HepG2 (cell line): ENCODE measurements around the gene TRH. TPM values are rescaled to one million over a fixed set of nuclear protein-coding genes. Genes with fewer than 3 reads are reported as not detected.

Source experiments
- polyA plus RNA-seq, 8 experiments: library from polyadenylated mRNA; depleted of rRNA in 3 of 8; stranded (reverse) in 7 of 8; unstranded in 1 of 8; fragments of >200 nt; fragmentation: Illumina TruSeq in 4 of 8; extraction: Trizol in 4 of 8; gene quantifications; 2 replicates each; pipeline versions ENCODE4 v1.2.1 to v1.2.3, GENCODE V29; 2011 to 2016; ENCODE audit warnings: low read depth in 4 of 8, missing spikeins in 1 of 8, mixed read lengths in 1 of 8; ENCODE audit not compliant: insufficient read depth in 1 of 8
- total RNA-seq, 5 experiments: library from RNA; depleted of rRNA; stranded (reverse); fragments of >200 nt; fragmentation: Illumina TruSeq; extraction: Trizol; gene quantifications; 2 replicates each; pipeline ENCODE4 v1.2.3, GENCODE V29; 2016; ENCODE audit warnings: low read depth in 1 of 5

TRH gene
- total and polyA plus RNA-seq, 2 of the 13 experiments (the other 11 are each of a cell fraction or from before 2014, with no cell fraction given) = not detected

Other genes starting within 250 kb of the TRH start
- 12.1 and 14.8 TPM in 2 replicates for gene TMCC1, start 81.0 kb upstream of the TRH start, total RNA-seq (2016; rRNA removed; fragmentation: Illumina TruSeq; extraction: Trizol)
- 264 and 329 TPM in 2 replicates for gene TMCC1, start 81.0 kb upstream of the TRH start, polyA plus RNA-seq (2011; rRNA removed)
- gene ALG1L2, start 107.1 kb downstream of the TRH start, total RNA-seq (2016; rRNA removed; fragmentation: Illumina TruSeq; extraction: Trizol) = 0.55 TPM in 1 of 2 replicates, not detected in the other
- gene ALG1L2, start 107.1 kb downstream of the TRH start, polyA plus RNA-seq (2011; rRNA removed) = 0.13 and 0.24 TPM in 2 replicates